Fibroblast of lung (primary cell): ENCODE measurements around the gene TMEM60.

ENCODE experiments used
- EZH2 ChIP-seq: IDR thresholded peaks from 2 replicates; pipeline ENCODE4 v1.5.1; 2012; ENCODE audit warnings: low read length, control low read depth, mild to moderate bottlenecking; ENCODE audit errors: missing control alignments
- TF ChIP-seq, protein P1 (sequence below), 2 donors: IDR thresholded peaks in 1 of 2; conservative IDR thresholded peaks in 1 of 2; 1 replicate in 1 of 2; 2 replicates in 1 of 2; pipeline ENCODE4 v1.5.1; 2011 to 2012; ENCODE audit warnings: low read length in 2 of 2, control low read depth in 1 of 2, inconsistent platforms in 1 of 2, low read depth in 1 of 2, mild to moderate bottlenecking in 1 of 2

- TF ChIP-seq, protein P1, sequence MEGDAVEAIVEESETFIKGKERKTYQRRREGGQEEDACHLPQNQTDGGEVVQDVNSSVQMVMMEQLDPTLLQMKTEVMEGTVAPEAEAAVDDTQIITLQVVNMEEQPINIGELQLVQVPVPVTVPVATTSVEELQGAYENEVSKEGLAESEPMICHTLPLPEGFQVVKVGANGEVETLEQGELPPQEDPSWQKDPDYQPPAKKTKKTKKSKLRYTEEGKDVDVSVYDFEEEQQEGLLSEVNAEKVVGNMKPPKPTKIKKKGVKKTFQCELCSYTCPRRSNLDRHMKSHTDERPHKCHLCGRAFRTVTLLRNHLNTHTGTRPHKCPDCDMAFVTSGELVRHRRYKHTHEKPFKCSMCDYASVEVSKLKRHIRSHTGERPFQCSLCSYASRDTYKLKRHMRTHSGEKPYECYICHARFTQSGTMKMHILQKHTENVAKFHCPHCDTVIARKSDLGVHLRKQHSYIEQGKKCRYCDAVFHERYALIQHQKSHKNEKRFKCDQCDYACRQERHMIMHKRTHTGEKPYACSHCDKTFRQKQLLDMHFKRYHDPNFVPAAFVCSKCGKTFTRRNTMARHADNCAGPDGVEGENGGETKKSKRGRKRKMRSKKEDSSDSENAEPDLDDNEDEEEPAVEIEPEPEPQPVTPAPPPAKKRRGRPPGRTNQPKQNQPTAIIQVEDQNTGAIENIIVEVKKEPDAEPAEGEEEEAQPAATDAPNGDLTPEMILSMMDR (conservative IDR thresholded peaks at IDR 0.05 in 1 of 2, IDR thresholded peaks at IDR 0.05 in 1 of 2; ENCODE audit: low read depth in 1 of 2, low read length in 2 of 2), result no peak
- no peak for TF ChIP-seq EZH2
These were observed 8.2 kb upstream of the TMEM60 start for GRCh38 chr7:77806425-77806824.
